Epithelial cell of proximal tubule (primary cell): Measurements from ENCODE around the gene CDC42EP5. TPM values are rescaled to one million over a fixed set of nuclear protein-coding genes. Genes with fewer than 3 reads are reported as not detected.

ENCODE experiments used
- DNase-seq: peaks from one replicate; pipeline ENCODE4 v3.0.0-alpha.2; 2011; ENCODE audit warnings: low read depth
- H3K4me3 ChIP-seq: 2 replicates; pipeline ENCODE4 v1.5.1; 2011; ENCODE audit warnings: low read depth, mild to moderate bottlenecking, low read length
- total RNA-seq: library from RNA; depleted of rRNA; stranded (reverse); fragments of >200 nt; gene quantifications from 2 replicates; pipeline ENCODE4 v1.2.3, GENCODE V29; 2015
- TF ChIP-seq, protein P1 (sequence below): conservative IDR thresholded peaks from 2 replicates; pipeline ENCODE4 v1.5.1; 2012; ENCODE audit warnings: low read depth, mild to moderate bottlenecking, low read length

Gene CDC42EP5
- total RNA-seq, 1 donor from 2014 or later, result 33.7 TPM

DNA sequence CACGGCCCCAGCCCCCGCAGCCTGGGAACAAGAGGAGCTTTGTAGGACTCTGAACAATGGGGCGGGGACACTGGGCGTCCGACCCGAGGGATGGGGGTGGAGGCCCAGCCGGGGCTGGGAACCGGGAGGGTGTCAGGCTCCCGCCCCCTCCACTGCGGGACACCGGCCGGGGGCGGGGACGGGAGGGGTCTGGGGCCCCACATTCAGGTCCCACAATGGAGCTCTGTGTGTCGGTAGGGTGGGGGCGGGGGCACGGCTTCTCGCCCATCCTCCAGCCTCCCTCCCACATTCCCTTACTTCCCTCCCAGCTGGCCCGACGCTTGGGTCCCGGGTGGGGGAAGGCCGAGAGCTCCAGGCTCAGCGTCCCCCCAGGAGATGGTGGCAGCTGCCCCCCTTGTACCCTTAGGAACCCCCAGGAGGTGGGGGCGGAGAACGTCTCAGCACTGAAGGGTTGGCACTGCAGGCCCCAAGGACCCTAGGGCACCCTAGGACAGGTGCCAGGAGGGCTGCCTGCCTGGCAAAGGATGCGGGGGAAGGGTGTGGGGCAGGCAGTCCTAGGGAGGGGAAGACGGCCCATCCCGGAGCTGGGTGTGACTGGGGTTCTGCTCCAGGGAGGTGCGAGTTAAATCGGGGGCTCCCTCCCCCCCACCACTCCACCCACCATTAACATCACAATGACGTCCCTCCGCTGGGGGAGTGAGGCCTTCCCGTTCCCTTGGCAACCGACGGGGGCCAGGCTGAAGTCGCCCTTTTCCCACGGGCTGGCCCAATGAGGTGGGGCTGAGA lies 52.5 kb downstream of the CDC42EP5 start:
- no peak for DNase-seq
- TF ChIP-seq, protein P1, sequence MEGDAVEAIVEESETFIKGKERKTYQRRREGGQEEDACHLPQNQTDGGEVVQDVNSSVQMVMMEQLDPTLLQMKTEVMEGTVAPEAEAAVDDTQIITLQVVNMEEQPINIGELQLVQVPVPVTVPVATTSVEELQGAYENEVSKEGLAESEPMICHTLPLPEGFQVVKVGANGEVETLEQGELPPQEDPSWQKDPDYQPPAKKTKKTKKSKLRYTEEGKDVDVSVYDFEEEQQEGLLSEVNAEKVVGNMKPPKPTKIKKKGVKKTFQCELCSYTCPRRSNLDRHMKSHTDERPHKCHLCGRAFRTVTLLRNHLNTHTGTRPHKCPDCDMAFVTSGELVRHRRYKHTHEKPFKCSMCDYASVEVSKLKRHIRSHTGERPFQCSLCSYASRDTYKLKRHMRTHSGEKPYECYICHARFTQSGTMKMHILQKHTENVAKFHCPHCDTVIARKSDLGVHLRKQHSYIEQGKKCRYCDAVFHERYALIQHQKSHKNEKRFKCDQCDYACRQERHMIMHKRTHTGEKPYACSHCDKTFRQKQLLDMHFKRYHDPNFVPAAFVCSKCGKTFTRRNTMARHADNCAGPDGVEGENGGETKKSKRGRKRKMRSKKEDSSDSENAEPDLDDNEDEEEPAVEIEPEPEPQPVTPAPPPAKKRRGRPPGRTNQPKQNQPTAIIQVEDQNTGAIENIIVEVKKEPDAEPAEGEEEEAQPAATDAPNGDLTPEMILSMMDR, result no peak
- no peak overlapping the region for H3K4me3 ChIP-seq

DNA sequence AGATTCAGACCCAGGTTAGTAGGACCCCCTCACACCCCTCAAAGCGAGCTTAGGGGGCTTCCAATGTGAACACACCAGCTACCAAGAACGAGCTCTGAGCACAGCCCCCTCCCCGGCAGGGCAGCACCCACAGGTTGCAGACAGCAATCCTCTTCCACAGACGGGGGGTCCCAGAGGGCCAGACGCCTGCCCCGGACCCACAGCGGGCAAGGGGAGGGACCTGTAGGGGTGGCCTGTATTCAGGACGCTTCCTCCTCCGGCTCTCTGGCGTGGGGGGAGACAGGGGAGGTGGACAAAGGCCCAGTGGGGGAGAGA lies 53.1 kb downstream of the CDC42EP5 start:
- no peak overlapping the region for H3K4me3 ChIP-seq
- no peak for DNase-seq
- TF ChIP-seq, protein P1, result no peak

DNA sequence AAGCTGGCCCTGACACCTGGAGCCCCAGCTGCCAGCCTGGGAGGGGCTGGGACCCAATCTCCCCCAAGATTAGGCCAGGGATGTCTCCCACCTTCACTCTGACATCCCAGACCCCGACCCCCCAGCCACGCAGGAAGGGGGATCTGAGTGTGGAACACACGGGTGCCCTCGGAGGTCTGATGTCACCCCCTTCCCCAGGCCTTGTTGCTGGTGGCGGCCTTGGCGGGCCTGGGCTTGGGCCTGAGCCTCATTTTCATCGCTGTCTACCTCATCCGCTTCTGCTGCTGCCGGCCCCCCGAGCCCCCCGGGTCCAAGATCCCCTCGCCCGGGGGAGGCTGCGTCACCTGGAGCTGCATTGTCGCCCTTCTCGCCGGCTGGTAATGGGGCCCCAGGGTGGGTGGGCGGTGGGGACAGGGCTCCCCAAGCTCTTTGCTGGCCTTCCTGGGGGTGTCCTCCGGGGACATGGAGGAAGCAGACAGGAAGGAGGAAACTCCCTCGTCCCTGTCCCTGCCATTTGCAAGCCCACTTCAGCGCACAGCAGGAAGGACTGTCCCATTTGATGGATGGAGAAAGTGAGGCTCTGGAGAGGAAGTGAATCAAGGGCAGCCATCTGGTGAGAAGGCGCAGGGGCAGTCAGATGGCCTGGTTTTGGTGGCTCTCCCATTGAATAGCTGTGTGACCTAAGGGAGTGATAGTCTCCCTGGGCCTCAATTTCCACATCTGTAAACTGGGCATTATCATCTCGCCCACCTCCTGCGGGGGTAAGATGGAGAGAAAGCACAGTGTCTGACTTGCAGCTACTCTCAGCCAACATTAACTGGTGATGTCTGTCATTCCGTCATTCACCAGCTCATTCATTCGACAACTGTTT lies 53.9 kb downstream of the CDC42EP5 start:
- no peak for DNase-seq
- H3K4me3 ChIP-seq, result no peak overlapping the region
- TF ChIP-seq, protein P1, result no peak

DNA sequence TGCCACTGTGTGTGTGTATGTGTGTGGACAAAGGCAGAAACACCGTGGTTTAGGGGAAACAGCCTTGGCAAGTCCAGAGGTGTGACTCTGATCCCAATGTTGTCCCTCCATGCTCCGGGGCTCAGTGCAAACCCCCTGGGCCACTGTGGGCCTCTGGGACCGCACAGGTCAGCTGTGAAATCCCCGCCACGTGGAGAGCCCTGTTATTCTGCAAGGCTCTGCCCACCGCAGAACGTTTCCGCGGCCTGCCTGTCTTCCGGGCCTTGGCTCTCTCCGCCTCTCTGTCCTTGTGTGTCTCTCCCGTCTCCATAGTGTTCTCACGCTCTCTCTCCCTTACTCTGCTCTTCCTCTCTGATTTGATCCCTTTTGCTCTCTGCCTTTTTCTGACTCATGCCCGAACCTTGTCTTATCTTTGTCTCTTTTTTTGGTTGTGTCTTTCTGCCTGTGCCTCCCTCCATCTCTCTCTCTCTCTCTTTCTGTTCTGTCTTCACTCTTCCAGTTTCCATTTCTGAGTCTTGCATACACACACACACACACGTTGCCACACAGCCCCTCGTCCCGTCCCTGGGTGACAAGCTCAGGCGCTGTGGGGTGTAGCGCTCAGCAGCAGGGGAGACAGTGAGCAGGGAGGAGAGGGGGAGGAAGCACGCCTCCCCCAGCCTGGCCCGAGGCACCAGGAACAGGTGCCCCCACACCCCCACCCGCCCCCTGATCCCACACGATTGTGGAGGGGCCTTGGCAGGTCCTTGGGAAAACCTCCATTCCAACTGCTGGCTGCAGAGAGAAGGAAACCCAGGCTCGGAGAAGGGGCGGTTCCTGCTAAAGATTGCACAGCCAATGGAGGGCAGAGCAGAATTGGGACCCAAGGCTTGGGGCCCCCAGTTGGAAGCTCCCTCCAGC lies 54.8 kb downstream of the CDC42EP5 start:
- no peak for DNase-seq
- TF ChIP-seq, protein P1, result no peak
- no peak overlapping the region for H3K4me3 ChIP-seq

DNA sequence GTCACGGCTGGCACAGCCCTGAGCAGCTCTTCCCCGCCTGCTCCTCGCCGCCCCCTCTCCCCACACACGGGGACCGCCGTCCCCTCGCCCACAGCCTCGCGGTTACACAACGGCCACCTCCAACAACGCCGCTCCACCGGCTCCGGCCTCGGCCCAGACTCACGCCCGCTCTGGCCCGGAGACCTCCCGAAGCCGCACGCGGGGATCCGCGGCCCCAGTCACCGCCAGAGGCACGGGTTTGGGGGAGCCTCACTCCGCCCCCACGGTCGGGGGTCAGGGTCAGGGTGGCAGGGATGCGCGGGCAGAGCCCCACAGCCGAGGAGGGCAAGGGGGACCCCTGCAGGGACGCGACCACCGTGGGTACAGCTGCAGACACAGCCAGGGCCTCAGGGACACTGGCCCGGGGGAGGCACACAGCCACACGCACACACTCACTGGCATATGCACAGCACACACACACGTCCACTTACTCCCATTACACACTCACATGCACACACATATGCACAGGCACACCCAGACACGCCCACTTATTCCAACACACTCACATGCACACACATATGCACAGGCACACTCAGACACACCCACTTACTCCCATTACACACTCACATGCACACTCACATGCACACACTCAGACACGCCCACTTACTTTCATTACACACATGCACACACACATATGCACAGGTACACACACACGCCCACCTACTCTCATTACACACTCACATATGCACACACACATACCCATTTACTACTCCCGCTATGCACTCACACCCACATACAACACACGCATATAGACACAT lies 56.2 kb downstream of the CDC42EP5 start:
- no peak overlapping the region for H3K4me3 ChIP-seq
- TF ChIP-seq, protein P1, result no peak
- DNase-seq, result no peak
